Neural cell (in vitro differentiated cells): Measurements from ENCODE around the gene RNF169. TPM values are rescaled to one million over a fixed set of nuclear protein-coding genes. Genes with fewer than 3 reads are reported as not detected.

ENCODE experiments used
- H2AFZ ChIP-seq: fragments of 200-600, 300-800 bp; sonication (generic), shearing (Covaris generic); 2 replicates; pipeline ENCODE4 v1.6.0; 2014; ENCODE audit warnings: low read depth, mild to moderate bottlenecking, antibody characterized with exemption, low read length, moderate library complexity
- H3F3A ChIP-seq: fragments of 200-600 bp; shearing (Covaris generic); 2 replicates; pipeline ENCODE4 v1.6.1; 2016; ENCODE audit warnings: mild to moderate bottlenecking, moderate library complexity, mixed read lengths, antibody characterized with exemption, low read length; ENCODE audit not compliant: insufficient read depth, poor library complexity, severe bottlenecking
- H3K27ac ChIP-seq: fragments of 200-600, 300-800 bp; sonication (generic), shearing (Covaris generic); 2 replicates; pipeline ENCODE4 v1.5.1; 2014; ENCODE audit warnings: mild to moderate bottlenecking, low read length, moderate library complexity
- H3K27me3 ChIP-seq: fragments of 300-800, 200-600 bp; sonication (generic), shearing (Covaris generic); 2 replicates; pipeline ENCODE4 v1.6.0; 2014; ENCODE audit warnings: mild to moderate bottlenecking, low read depth, low read length, moderate library complexity; ENCODE audit not compliant: insufficient read depth
- H3K36me3 ChIP-seq: fragments of 300-800, 200-600 bp; sonication (generic), shearing (Covaris generic); 2 replicates; pipeline ENCODE4 v1.5.1; 2014; ENCODE audit warnings: mild to moderate bottlenecking, antibody characterized with exemption, low read length, moderate library complexity; ENCODE audit not compliant: insufficient read depth
- H3K4me2 ChIP-seq: fragments of 300-800, 200-600 bp; sonication (generic), shearing (Covaris generic); 2 replicates; pipeline ENCODE4 v1.6.0; 2014; ENCODE audit warnings: mild to moderate bottlenecking, low read length
- H3K4me3 ChIP-seq: fragments of 300-800, 200-600 bp; sonication (generic), shearing (Covaris generic); 2 replicates; pipeline ENCODE4 v1.5.1; 2014; ENCODE audit warnings: mild to moderate bottlenecking, low read length, moderate library complexity
- H3K79me2 ChIP-seq: fragments of 200-600 bp; shearing (Covaris generic); replicated peaks from 2 replicates; pipeline ENCODE4 v1.6.0; 2014; ENCODE audit warnings: mild to moderate bottlenecking, low read length, moderate library complexity; ENCODE audit not compliant: insufficient read depth
- H3K9ac ChIP-seq: fragments of 300-800, 200-600 bp; sonication (generic), shearing (Covaris generic); 2 replicates; pipeline ENCODE4 v1.6.1; 2016; ENCODE audit warnings: mild to moderate bottlenecking, low read length, mixed read lengths
- H3K9me2 ChIP-seq: fragments of 200-600 bp; shearing (Covaris generic); 2 replicates; pipeline ENCODE4 v1.6.1; 2016; ENCODE audit warnings: mild to moderate bottlenecking, low read length, mixed read lengths; ENCODE audit not compliant: insufficient read depth
- H3K9me3 ChIP-seq: fragments of 200-600, 300-800 bp; sonication (generic), shearing (Covaris generic); 2 replicates; pipeline ENCODE4 v1.6.1; 2016; ENCODE audit warnings: mild to moderate bottlenecking, mixed run types, low read length, moderate library complexity, mixed read lengths
- H4K20me1 ChIP-seq: fragments of 200-600 bp; shearing (Covaris generic); 2 replicates; pipeline ENCODE4 v1.6.1; 2016; ENCODE audit warnings: mild to moderate bottlenecking, mixed run types; ENCODE audit not compliant: insufficient read depth
- CTCF ChIP-seq: fragments of 450-650 bp; IDR thresholded peaks from 2 replicates; pipeline ENCODE4 v1.5.1; 2014; ENCODE audit warnings: antibody characterized with exemption, mild to moderate bottlenecking, moderate library complexity; ENCODE audit not compliant: poor library complexity, severe bottlenecking
- EP300 ChIP-seq: fragments of 450-650 bp; conservative IDR thresholded peaks from 2 replicates; pipeline ENCODE4 v1.6.1; 2014; ENCODE audit warnings: antibody characterized with exemption, mild to moderate bottlenecking, moderate library complexity; ENCODE audit not compliant: poor library complexity, severe bottlenecking
- EZH2 ChIP-seq: fragments of 200-600, 300-800 bp; shearing (Covaris generic), sonication (generic); IDR thresholded peaks from 2 replicates; pipeline ENCODE4 v1.6.1; 2014; ENCODE audit warnings: antibody characterized with exemption, low read length, borderline replicate concordance, mild to moderate bottlenecking; ENCODE audit not compliant: insufficient read depth, poor library complexity, severe bottlenecking
- MXI1 ChIP-seq: fragments of 450-650 bp; conservative IDR thresholded peaks from 2 replicates; pipeline ENCODE4 v1.6.1; 2014; ENCODE audit warnings: antibody characterized with exemption, mild to moderate bottlenecking; ENCODE audit not compliant: poor library complexity, severe bottlenecking
- POLR2AphosphoS5 ChIP-seq: IDR thresholded peaks from 2 replicates; pipeline ENCODE4 v1.6.1; 2012
- RAD21 ChIP-seq: fragments of 450-650 bp; conservative IDR thresholded peaks from 2 replicates; pipeline ENCODE4 v1.6.1; 2014; ENCODE audit warnings: antibody characterized with exemption, mild to moderate bottlenecking, moderate library complexity
- SMC3 ChIP-seq: fragments of 450-650 bp; conservative IDR thresholded peaks from 2 replicates; pipeline ENCODE4 v1.6.1; 2014; ENCODE audit warnings: antibody characterized with exemption, mild to moderate bottlenecking, moderate library complexity; ENCODE audit not compliant: poor library complexity
- TAF1 ChIP-seq: IDR thresholded peaks from 2 replicates; pipeline ENCODE4 v1.6.1; 2012; ENCODE audit warnings: low read depth
- polyA plus RNA-seq: library from polyadenylated mRNA; depleted of rRNA; stranded (reverse); fragments of >200 nt; gene quantifications from 2 replicates; pipeline ENCODE4 v1.2.3, GENCODE V29; 2014
- TF ChIP-seq, protein P1 (sequence below): IDR thresholded peaks from 2 replicates; pipeline ENCODE4 v1.6.1; 2012; ENCODE audit warnings: borderline replicate concordance

The RNF169 gene
- polyA plus RNA-seq, 1 donor from 2014 or later = 10.6 TPM

- Histone ChIP-seq H3F3A (no peaks in the 10 kb centered on the region), H3K4me3 (no peak overlapping the region)
These were observed 61.2 kb downstream of the RNF169 start for GRCh38 chr11:74809801-74810200.

GRCh38 chr11:74815966-74816365, 67.3 kb downstream of the RNF169 start:
- H3K27ac ChIP-seq = no peak overlapping the region

More at GRCh38 chr11:74809801-74810200, 61.2 kb downstream of the RNF169 start:
- H3K36me3 ChIP-seq = no peaks in the 10 kb centered on the region
- no peak overlapping the region for H3K9ac ChIP-seq
- H3K9me2 ChIP-seq = no peaks in the 10 kb centered on the region
- H3K79me2 ChIP-seq = no peaks in the 10 kb centered on the region
- no peak overlapping the region for H2AFZ ChIP-seq
- TF ChIP-seq RAD21 (no peak), CTCF (no peak), POLR2AphosphoS5 (no peak), TAF1 (no peak), EZH2 (no peak)
- no peaks in the 10 kb centered on the region for H4K20me1 ChIP-seq
- no peaks in the 10 kb centered on the region for H3K9me3 ChIP-seq
- H3K4me2 ChIP-seq = no peak overlapping the region
- H3K27ac ChIP-seq = no peak overlapping the region
- H3K27me3 ChIP-seq = no peaks in the 10 kb centered on the region

More at GRCh38 chr11:74815966-74816365, 67.3 kb downstream of the RNF169 start:
- TF ChIP-seq SMC3 = no peak
- TF ChIP-seq MXI1 = no peak
- no peak for TF ChIP-seq POLR2AphosphoS5
- TF ChIP-seq, protein P1, sequence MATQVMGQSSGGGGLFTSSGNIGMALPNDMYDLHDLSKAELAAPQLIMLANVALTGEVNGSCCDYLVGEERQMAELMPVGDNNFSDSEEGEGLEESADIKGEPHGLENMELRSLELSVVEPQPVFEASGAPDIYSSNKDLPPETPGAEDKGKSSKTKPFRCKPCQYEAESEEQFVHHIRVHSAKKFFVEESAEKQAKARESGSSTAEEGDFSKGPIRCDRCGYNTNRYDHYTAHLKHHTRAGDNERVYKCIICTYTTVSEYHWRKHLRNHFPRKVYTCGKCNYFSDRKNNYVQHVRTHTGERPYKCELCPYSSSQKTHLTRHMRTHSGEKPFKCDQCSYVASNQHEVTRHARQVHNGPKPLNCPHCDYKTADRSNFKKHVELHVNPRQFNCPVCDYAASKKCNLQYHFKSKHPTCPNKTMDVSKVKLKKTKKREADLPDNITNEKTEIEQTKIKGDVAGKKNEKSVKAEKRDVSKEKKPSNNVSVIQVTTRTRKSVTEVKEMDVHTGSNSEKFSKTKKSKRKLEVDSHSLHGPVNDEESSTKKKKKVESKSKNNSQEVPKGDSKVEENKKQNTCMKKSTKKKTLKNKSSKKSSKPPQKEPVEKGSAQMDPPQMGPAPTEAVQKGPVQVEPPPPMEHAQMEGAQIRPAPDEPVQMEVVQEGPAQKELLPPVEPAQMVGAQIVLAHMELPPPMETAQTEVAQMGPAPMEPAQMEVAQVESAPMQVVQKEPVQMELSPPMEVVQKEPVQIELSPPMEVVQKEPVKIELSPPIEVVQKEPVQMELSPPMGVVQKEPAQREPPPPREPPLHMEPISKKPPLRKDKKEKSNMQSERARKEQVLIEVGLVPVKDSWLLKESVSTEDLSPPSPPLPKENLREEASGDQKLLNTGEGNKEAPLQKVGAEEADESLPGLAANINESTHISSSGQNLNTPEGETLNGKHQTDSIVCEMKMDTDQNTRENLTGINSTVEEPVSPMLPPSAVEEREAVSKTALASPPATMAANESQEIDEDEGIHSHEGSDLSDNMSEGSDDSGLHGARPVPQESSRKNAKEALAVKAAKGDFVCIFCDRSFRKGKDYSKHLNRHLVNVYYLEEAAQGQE = no peak
- no peak for TF ChIP-seq EP300
- no peak for TF ChIP-seq EZH2
- no peak for TF ChIP-seq RAD21
- no peak for TF ChIP-seq CTCF
- TF ChIP-seq TAF1 = no peak
- Histone ChIP-seq H3K4me3 (no peak overlapping the region), H3K9me3 (no peaks in the 10 kb centered on the region), H4K20me1 (no peaks in the 10 kb centered on the region), H2AFZ (no peak overlapping the region), H3F3A (no peaks in the 10 kb centered on the region), H3K9ac (no peak overlapping the region), H3K27me3 (no peaks in the 10 kb centered on the region), H3K79me2 (no peaks in the 10 kb centered on the region), H3K9me2 (no peaks in the 10 kb centered on the region), H3K36me3 (peaks cover 4% of the 10 kb centered on the region), H3K4me2 (no peak overlapping the region)
